B cell (primary cell): ENCODE measurements around the gene ATP6V1B1. TPM values are rescaled to one million over a fixed set of nuclear protein-coding genes. Genes with fewer than 3 reads are reported as not detected.

Source experiments
- ATAC-seq: fragments of 200-7000 bp; cut with Tn5 transposase; one replicate; pipeline ENCODE4 v1.10.0; 2021; ENCODE audit warnings: low read depth, mild to moderate bottlenecking, moderate number of reproducible peaks, moderate library complexity
- CTCF ChIA-PET: fragments of 350-600 bp; sonication (Branson Sonifier 250); formaldehyde crosslinking; loops from one replicate; lab custom pipeline; 2021; ENCODE audit warnings: antibody characterized with exemption, inconsistent platforms; lab: Charles Lee
- POLR2A ChIA-PET: fragments of 350-600 bp; sonication (Branson Sonifier 250); formaldehyde crosslinking; loops from one replicate; lab custom pipeline; 2021; ENCODE audit warnings: antibody characterized with exemption; lab: Charles Lee
- DNase-seq: peaks from one replicate; pipeline ENCODE4 v3.0.0; 2013
- H2AFZ ChIP-seq: 2 replicates; pipeline ENCODE4 v1.6.1; 2012; ENCODE audit warnings: mild to moderate bottlenecking, low read depth, low read length; ENCODE audit not compliant: insufficient read depth, poor library complexity, severe bottlenecking
- H3K27ac ChIP-seq, 2 donors: 1 replicate in 1 of 2; 2 replicates in 1 of 2; pipeline ENCODE4 v1.5.1; 2012 to 2013; ENCODE audit warnings: low read length in 2 of 2, mild to moderate bottlenecking in 2 of 2, moderate library complexity in 1 of 2
- H3K27me3 ChIP-seq, 4 experiments: fragments of 200-600 bp in 1 of 4; sonication (generic) in 1 of 4; replicated peaks in 1 of 4; 1 replicate in 2 of 4; 2 replicates in 2 of 4; pipeline versions ENCODE4 v1.6.1 to v1.7.0; 2013 to 2016; ENCODE audit warnings: low read length in 3 of 4, mild to moderate bottlenecking in 2 of 4, mixed read lengths in 1 of 4, moderate library complexity in 1 of 4; ENCODE audit not compliant: insufficient read depth in 4 of 4, control insufficient read depth in 3 of 4; ENCODE audit errors: control extremely low read depth in 1 of 4
- H3K36me3 ChIP-seq, 2 experiments: replicated peaks in 1 of 2; 1 replicate in 1 of 2; 2 replicates in 1 of 2; pipeline versions ENCODE4 v1.6.1 to v1.7.1; 2013; ENCODE audit warnings: low read length in 1 of 2; ENCODE audit not compliant: insufficient read depth in 2 of 2, control insufficient read depth in 1 of 2; ENCODE audit errors: control extremely low read depth in 1 of 2, extremely low read depth in 1 of 2
- H3K4me1 ChIP-seq, 2 donors: fragments of 200-600 bp in 1 of 2; sonication (generic) in 1 of 2; 1 replicate in 1 of 2; 2 replicates in 1 of 2; pipeline versions ENCODE4 v1.5.1 to v1.6.1; 2013 to 2017; ENCODE audit warnings: low read length in 2 of 2; ENCODE audit not compliant: control insufficient read depth in 2 of 2, insufficient read depth in 2 of 2
- H3K4me2 ChIP-seq: replicated peaks from 2 replicates; pipeline ENCODE3; 2012; ENCODE audit warnings: mild to moderate bottlenecking, low read depth, low read length; ENCODE audit not compliant: poor library complexity, severe bottlenecking
- H3K4me3 ChIP-seq, 5 experiments: fragments of 200-600 bp in 1 of 5; sonication (generic) in 1 of 5; 1 replicate in 3 of 5; 2 replicates in 2 of 5; pipeline versions ENCODE4 v1.5.1 to v1.7.0; 2011 to 2016; ENCODE audit warnings: low read length in 4 of 5, mild to moderate bottlenecking in 4 of 5, low read depth in 2 of 5, control low read depth in 1 of 5, moderate library complexity in 1 of 5; ENCODE audit not compliant: insufficient read depth in 1 of 5; ENCODE audit errors: control extremely low read depth in 1 of 5, extremely low read depth in 1 of 5
- H3K79me2 ChIP-seq: fragments of 200-600 bp; sonication (generic); one replicate; pipeline ENCODE4 v1.6.0; 2016; ENCODE audit warnings: low read length; ENCODE audit not compliant: control insufficient read depth, insufficient read depth
- H3K9ac ChIP-seq: fragments of 200-600 bp; sonication (generic); 2 replicates; pipeline ENCODE4 v1.6.1; 2017; ENCODE audit warnings: mild to moderate bottlenecking, low read length, moderate library complexity
- H3K9me3 ChIP-seq, 3 donors: one replicate each; pipeline versions ENCODE4 v1.6.1 to v1.7.1; 2013; ENCODE audit warnings: low read length in 2 of 3; ENCODE audit not compliant: control insufficient read depth in 2 of 3, insufficient read depth in 1 of 3; ENCODE audit errors: control extremely low read depth in 1 of 3
- H4K20me1 ChIP-seq: 2 replicates; pipeline ENCODE4 v1.6.0; 2012; ENCODE audit warnings: mild to moderate bottlenecking, low read length; ENCODE audit not compliant: insufficient read depth, control insufficient read depth, poor library complexity, severe bottlenecking
- H3K27ac Mint-ChIP-seq: one replicate; pipeline ENCODE4 v1.8.0; 2021; ENCODE audit warnings: mixed read lengths
- H3K27me3 Mint-ChIP-seq: one replicate; pipeline ENCODE4 v1.8.0; 2021; ENCODE audit warnings: mixed read lengths
- H3K4me1 Mint-ChIP-seq: one replicate; pipeline ENCODE4 v1.8.0; 2021; ENCODE audit warnings: mixed read lengths
- H3K4me3 Mint-ChIP-seq: one replicate; pipeline ENCODE4 v1.8.0; 2021; ENCODE audit warnings: mixed read lengths
- H3K9me3 Mint-ChIP-seq: one replicate; pipeline ENCODE4 v1.8.0; 2022; ENCODE audit warnings: mixed read lengths; ENCODE audit not compliant: insufficient read depth
- CTCF ChIP-seq: fragments of 200-600 bp; IDR thresholded peaks from one replicate; pipeline ENCODE4 v1.8.0; 2022; ENCODE audit warnings: antibody characterized with exemption, mild to moderate bottlenecking
- EZH2 ChIP-seq: IDR thresholded peaks from 2 replicates; pipeline ENCODE4 v1.6.1; 2012; ENCODE audit warnings: borderline replicate concordance, low read depth, mild to moderate bottlenecking, moderate library complexity, low read length; ENCODE audit not compliant: insufficient read depth, poor library complexity, severe bottlenecking
- WGBS: methylation state at CpG from one replicate; pipeline ENCODE4 v1.1.5; 2013; ENCODE audit warnings: missing lambda C conversion rate; ENCODE audit not compliant: insufficient coverage; 5-methylcytosine and 5-hydroxymethylcytosine counted together
- intact Hi-C: fragments of 100-400 bp; cut with micrococcal nuclease; formaldehyde crosslinking; loops from one replicate; pipeline ENCODE4 v1.10.0; 2022
- polyA plus RNA-seq: library from polyadenylated mRNA; depleted of rRNA; stranded (reverse); fragments of >200 nt; gene quantifications from 2 replicates; pipeline ENCODE4 v1.2.3, GENCODE V29; 2012
- total RNA-seq, 2 donors: library from RNA; stranded (reverse); fragments of 120-200 nt in 1 of 2; gene quantifications; 1 replicate in 1 of 2; 2 replicates in 1 of 2; pipeline versions ENCODE4 v1.2.3 to v1.2.4, GENCODE V29; 2013 to 2022

Gene ATP6V1B1
- total and polyA plus RNA-seq, 2 donors (not counting 1 experiment from before 2014, with no cell fraction given): not detected

GRCh38 chr2:70939001-70939838 is 3.5 kb downstream of the ATP6V1B1 start:
- H3K27ac ChIP-seq: no peak overlapping the region
- ChIA-PET POLR2A (no interaction called here), CTCF (interaction anchor here (0.9 to 1.1 kb wide), 2 partner anchors 9 kb away, joined by 5 to 6 read pairs; no protein-coding TSS in a partner anchor)
- H4K20me1 ChIP-seq: no peaks in the 10 kb centered on the region
- WGBS: 57% methylated on average over 29 of the region's 30 CpGs
- H3K4me3 Mint-ChIP-seq: no peak overlapping the region
- H2AFZ ChIP-seq: no peak overlapping the region
- no peaks in the 10 kb centered on the region for H3K9me3 Mint-ChIP-seq
- intact Hi-C loops: no loop called here
- H3K27ac Mint-ChIP-seq: no peak overlapping the region
- no peak overlapping the region for H3K9ac ChIP-seq
- DNase-seq: no peak
- no peaks in the 10 kb centered on the region for H3K4me1 ChIP-seq
- no peak for ATAC-seq
- no peaks in the 10 kb centered on the region for H3K79me2 ChIP-seq
- H3K36me3 ChIP-seq: no peaks in the 10 kb centered on the region
- H3K9me3 ChIP-seq: no peaks in the 10 kb centered on the region
- peaks cover 0 to 6% (median 0%) of the 10 kb centered on the region in 4 experiments for H3K27me3 ChIP-seq
- H3K4me1 Mint-ChIP-seq: no peaks in the 10 kb centered on the region
- peaks cover 25% of the 10 kb centered on the region for H3K27me3 Mint-ChIP-seq
- no peak overlapping the region for H3K4me2 ChIP-seq
- TF ChIP-seq CTCF (no peak), EZH2 (no peak)
- no peak overlapping the region for H3K4me3 ChIP-seq

DNA sequence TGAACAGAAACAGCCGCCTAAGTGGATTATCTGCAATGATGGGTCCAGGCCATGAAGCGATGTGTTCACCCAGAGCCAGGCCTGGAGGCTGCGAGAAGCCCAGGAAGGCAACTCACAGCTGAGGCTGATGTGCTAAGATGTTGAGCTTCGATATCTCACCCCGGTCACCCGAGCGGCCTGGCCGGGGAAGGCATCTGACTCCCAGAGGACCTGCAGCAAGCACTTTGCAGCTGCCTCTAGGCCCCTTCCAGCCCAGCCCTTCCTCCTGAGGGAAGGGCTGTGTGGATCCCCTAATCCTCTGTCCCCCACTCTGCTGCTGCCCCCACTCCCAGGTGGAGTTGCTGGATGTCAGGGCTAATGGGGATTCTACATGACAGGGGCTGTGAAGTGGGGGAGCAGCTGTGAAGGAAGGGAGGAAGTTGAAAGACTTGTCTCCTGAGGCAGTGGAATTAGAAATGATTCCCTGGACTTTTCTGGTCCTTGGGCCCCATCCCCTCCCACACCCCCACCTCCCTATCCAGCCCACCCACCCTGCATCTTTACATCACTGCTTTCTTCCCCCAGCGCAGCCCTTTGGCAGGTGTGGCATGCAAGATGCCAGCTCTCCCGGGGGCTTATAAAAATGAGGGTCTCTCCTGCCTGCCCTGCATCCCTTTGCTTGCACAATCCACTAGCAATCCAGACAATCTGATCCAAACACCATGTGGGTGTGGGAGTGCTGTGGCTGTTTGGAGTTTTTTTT is 4.3 kb downstream of the ATP6V1B1 start:
- ChIA-PET CTCF (interaction anchor here (0.9 kb wide), 1 partner anchor 8 kb away, joined by 5 read pairs; no protein-coding TSS in a partner anchor), POLR2A (no interaction called here)
- Histone ChIP-seq H3K9me3 (no peaks in the 10 kb centered on the region), H3K4me2 (no peak overlapping the region), H3K4me1 (no peaks in the 10 kb centered on the region), H3K9ac (no peak overlapping the region), H4K20me1 (no peaks in the 10 kb centered on the region), H3K27ac (no peak overlapping the region), H3K36me3 (no peaks in the 10 kb centered on the region), H3K4me3 (no peak overlapping the region), H3K79me2 (no peaks in the 10 kb centered on the region), H3K27me3 (peaks cover 0 to 6% (median 0%) of the 10 kb centered on the region in 4 experiments), H2AFZ (no peak overlapping the region)
- DNase-seq: no peak
- Mint-ChIP-seq H3K9me3 (no peaks in the 10 kb centered on the region), H3K27ac (no peak overlapping the region), H3K4me3 (no peak overlapping the region), H3K4me1 (no peaks in the 10 kb centered on the region), H3K27me3 (peaks cover 26% of the 10 kb centered on the region)
- 94% methylated on average over 10 of the region's 10 CpGs for WGBS
- intact Hi-C loops: no loop called here
- no peak for ATAC-seq
- TF ChIP-seq EZH2: no peak
- TF ChIP-seq CTCF: no peak
